ENCODE results near the gene FDX1.

DNA sequence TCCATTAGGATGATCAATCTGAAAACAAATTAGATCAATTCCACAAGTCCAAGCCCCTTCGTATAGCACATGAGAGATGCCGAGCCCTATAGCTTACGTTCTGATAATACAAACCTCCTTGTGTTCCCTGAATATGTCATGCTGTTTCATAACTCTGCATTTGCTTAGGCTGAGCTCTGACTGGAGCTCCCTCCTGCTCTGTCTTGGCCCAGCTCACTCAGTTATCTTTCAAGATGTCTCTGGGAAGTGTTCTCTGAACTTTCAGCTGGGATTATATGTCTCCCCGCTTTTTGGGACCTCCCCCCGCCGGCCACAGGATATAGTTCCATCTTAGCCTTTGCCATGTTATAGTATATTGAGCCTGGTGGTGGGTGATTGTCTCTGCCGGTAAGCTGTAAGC is 44.0 kb downstream of the FDX1 start:
- TF ChIP-seq, protein P1, sequence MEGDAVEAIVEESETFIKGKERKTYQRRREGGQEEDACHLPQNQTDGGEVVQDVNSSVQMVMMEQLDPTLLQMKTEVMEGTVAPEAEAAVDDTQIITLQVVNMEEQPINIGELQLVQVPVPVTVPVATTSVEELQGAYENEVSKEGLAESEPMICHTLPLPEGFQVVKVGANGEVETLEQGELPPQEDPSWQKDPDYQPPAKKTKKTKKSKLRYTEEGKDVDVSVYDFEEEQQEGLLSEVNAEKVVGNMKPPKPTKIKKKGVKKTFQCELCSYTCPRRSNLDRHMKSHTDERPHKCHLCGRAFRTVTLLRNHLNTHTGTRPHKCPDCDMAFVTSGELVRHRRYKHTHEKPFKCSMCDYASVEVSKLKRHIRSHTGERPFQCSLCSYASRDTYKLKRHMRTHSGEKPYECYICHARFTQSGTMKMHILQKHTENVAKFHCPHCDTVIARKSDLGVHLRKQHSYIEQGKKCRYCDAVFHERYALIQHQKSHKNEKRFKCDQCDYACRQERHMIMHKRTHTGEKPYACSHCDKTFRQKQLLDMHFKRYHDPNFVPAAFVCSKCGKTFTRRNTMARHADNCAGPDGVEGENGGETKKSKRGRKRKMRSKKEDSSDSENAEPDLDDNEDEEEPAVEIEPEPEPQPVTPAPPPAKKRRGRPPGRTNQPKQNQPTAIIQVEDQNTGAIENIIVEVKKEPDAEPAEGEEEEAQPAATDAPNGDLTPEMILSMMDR (IDR thresholded peaks at IDR 0.05) = no peak
- TF ChIP-seq POLR2A (IDR thresholded peaks at IDR 0.05) = no peak
